Stimulated activated CD4-positive, alpha-beta T cell treated with anti-CD3 and anti-CD28 coated beads, TNF-alpha, amount 100 ng/mL, for 4 hours (primary cell): ENCODE results near the gene MAPKAPK3.

Experiments
- DNase-seq, 3 experiments: peaks; one replicate each; pipeline ENCODE4 v3.0.0-alpha.2; 2020; ENCODE audit warnings: low read depth in 3 of 3

The MAPKAPK3 gene

DNA sequence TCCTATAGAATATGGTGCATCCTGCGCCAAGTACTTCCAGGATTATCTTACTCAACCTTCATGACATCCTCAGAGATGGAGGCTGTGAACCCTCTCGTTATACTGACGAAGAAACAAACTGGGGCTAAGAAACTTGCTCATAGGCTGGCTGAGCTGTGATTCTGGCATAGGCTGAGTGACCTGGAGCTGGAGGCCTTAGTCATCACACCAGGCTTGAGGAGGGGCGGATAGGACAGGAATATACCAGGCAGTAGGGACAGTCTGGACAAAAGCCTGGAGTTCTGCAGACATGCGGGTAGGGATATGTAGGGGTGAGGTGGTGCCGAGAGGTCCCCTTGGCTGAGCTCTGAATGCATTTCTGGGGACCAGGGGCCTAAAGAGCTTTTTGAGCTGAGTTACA, 29.6 kb upstream of the MAPKAPK3 start:
- DNase-seq = no peak

- peak in 1 of 3 experiments; percentile 61 for DNase-seq
Measured at GRCh38 chr3:50587806-50588758, 28.9 kb upstream of the MAPKAPK3 start.

DNA sequence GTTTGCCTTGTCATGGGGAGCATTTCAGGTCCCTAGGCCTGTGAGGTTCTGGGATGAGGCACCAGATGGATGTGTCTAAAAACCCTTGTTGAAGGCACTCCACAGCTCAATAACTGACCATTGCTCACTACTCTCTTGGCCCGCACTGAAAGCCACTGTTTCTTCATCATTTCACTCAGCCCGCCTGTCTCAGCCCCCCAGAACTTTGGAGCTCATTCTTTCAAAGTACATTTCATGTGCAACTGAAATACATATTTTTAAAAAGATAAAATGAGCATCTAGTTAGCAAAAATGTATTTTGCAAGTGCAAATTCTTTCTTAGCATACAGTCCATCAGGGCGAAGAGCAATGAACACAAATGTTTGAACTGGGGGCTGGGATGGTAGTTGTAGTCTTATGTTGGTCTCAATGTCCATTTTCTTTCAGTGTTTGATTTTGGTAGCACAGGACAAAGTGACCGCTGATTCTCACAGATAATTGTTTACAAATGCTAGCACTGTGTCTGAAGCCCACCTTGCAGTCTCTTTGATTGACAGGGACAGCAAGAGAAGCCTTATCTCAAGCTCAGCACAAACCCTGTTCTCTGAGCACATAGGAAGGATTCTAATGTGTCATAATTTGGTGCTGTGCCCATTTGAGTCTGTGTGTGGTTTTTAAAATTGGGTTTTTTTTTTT, 28.1 kb upstream of the MAPKAPK3 start:
- DNase-seq = no peak

DNA sequence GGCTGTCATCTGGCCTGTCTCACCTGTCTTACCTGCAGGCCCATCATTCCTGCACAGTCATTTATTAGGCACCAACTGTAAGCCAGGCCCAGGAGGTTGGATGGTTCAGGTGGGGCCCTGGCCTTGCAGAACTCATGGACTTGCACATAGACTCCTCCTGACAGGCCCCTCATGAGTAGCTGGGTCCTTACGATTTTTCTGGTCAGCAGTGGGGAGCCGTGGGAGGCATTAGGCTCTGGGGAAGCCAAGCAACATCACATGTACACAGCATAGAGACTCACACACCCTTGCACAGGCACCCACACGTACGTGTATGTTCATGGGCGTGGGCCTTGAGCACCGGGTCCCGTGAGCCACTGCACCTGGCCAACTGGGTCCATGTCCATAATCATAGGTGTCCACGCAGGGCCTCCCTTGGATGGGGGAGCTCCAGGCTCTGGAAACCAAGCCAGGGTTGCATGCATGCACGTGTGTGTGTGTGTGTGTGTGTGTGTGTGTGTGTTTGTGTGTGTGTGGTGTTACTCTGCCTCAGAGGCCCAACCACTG, 25.7 kb upstream of the MAPKAPK3 start:
- DNase-seq = no peak

DNA sequence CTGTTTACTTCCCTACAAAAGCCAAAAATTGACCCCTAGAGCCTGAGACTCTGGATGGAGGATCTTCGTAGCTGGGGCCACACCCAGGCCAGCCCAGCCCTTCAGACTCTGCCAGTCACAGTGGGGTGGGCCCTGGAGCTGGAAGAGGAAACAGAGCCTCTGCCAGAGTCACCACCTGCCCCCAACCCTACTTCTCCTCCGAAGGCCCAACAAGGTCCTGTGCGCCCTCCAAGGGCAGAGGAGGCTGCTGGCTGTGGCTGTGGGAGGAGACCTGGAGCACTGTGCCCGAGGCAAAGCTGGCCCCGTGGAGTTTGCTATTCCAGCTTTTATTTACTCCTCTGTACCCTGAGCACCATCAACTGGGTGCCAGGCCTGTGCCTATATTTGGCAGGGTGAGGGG, 24.4 kb upstream of the MAPKAPK3 start:
- no peak for DNase-seq

DNA sequence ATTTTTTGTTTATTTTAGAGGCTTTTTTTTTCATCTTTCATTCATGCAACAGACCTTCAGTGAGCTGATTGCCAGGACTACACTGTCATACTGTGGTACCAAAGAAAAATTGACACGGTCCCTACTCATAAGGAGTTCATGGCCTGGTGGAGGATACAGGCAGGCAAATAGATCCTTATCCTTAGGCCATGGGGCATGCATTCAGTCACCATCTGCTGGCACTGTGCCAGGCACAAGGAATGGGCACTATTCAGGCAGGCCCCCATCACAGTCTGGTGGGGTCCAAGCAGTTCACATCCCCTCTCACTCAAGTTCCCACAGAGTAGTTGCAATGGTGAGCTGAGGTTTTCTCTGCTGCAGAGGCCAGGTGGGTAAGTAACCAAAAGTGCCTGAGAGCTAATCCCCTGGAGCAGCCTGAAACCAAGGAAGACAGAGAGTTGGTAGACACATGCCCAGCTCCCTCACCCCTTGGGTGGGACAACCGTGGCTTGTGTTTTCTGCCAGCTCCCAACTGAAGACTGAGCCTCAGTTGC, 22.6 kb upstream of the MAPKAPK3 start:
- no peak for DNase-seq

- no peak for DNase-seq
Measured at GRCh38 chr3:50599115-50599715, 17.7 kb upstream of the MAPKAPK3 start.

DNA sequence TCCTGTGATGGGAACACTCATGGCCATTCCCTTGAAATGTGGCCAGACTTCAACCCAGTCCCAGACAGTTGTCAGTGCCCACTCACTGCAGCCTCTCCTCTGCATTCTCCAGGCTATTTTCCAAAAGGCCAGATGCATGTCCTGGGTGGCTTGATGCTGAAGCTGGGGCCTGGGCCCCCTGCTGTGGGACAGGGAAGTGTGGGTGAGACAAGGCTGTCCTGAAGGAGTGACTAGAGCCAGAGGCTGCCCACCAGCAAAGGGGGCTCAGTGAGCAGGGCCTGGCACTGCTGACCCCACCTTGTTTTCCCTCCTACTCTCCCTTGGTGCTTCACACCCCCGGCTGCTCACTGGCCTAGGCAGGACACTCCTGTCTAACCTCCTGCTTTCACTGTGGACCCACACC, 17.2 kb upstream of the MAPKAPK3 start:
- no peak for DNase-seq

DNA sequence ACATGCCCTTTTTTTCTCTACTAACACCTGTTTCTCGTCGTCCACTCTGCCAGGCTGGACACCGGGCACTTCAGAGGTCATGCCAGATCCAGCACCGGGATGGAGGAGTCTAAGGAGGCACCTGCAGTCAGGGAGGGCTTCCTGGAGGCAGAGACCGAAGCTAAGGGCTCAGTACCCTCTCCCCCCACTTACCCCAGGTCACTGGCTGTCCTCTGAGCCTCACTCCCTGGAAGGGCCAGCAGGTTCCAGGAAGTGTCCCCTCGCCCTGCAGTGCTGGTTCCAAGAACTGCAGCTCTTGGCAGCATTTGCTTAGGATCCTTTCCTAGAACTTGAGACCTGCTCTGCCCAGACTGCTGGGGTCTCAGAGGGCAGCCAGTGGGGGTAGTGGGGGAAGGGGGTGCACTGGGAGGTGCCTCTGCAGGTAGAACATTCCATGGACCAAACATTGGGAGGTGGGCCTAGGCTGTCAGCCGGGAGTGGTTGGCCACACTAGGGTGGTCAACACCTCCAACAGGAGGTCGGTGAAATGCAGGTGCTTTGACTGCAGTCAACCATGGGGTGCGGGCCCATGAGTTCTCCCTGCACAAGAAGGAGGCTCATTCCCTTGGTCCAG, 16.7 kb upstream of the MAPKAPK3 start:
- no peak for DNase-seq

DNA sequence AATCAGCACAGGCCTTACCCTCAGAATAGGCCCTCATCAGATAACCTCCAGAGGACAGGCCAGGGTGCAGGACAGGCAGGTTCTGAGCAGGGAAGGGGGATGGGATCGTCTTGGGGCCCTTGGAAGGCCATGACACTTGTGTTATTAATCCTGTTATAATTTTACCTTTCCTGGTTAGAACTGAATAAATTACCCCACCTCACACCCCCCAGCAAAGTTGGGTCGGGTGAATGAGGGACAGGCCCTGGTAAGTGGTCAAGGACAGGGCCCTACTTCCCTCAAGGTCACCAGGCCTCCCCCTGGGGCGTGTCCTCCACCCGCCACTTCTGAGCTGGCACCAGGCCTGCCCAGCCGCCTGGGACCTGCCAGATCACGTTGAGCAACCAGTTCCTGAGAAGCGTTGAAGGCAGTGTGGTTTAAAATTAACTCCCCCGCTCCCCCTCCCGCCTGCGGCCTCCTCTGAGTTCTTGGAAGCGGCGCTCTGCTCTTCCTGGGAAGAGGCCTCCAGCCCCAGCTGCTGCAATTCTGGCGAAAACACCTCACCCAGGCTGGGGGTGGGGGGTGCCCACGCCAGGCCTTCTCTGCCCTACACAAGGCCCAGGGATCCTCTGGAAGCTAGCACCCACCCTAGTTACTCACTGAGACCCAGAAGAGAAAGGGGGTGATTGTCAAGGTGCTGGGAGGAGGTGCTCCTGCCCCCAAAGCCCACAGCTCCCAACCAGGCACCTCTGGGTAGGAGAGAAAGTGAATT, 15.9 kb upstream of the MAPKAPK3 start:
- peak; percentile 74 to 94 (median 89) for DNase-seq

- no peak for DNase-seq
Measured at GRCh38 chr3:50602595-50603191, 14.3 kb upstream of the MAPKAPK3 start.

DNA sequence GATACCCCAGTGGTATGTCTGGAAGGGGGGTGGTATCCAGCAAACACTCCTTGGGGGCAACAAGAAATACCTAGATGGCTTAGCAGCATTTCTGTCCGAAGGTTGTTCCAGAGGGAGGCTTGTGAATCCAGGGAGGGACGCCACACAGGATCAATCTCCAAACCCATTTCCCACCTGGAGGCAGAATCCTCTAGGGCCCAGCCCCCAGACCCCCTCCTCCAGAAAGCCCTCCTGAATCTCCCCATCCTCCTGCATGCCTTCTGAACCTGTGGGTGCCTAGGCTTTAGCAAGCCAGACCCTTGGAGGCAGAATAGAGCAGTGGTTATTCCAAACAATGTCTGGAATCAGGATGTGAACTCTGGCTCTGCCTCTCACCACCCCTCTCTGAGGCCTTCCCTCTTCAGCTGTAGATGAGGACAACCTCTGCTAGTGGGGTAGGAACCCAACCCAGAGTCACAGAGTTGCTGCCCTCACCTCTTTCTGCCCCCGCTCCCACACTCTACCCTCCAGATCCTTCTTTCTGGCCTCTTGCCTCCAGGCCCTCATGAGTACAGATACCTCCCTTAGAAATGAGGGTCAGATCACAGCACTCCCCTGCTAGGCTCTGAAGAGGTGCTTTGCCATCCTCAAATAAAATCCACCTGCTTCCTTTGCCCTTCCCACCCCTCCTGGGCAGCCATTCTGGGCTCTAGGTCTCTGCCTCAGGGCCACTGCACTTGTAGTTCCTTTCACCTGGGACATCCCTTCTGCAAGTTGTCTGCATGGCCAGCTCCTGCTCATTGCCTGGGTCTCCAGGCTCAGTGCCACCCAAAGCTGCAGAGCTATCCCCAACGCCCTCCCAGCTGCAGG, 13.5 kb upstream of the MAPKAPK3 start:
- no peak for DNase-seq

GRCh38 chr3:50604110-50604621, 12.8 kb upstream of the MAPKAPK3 start:
- DNase-seq = no peak

DNA sequence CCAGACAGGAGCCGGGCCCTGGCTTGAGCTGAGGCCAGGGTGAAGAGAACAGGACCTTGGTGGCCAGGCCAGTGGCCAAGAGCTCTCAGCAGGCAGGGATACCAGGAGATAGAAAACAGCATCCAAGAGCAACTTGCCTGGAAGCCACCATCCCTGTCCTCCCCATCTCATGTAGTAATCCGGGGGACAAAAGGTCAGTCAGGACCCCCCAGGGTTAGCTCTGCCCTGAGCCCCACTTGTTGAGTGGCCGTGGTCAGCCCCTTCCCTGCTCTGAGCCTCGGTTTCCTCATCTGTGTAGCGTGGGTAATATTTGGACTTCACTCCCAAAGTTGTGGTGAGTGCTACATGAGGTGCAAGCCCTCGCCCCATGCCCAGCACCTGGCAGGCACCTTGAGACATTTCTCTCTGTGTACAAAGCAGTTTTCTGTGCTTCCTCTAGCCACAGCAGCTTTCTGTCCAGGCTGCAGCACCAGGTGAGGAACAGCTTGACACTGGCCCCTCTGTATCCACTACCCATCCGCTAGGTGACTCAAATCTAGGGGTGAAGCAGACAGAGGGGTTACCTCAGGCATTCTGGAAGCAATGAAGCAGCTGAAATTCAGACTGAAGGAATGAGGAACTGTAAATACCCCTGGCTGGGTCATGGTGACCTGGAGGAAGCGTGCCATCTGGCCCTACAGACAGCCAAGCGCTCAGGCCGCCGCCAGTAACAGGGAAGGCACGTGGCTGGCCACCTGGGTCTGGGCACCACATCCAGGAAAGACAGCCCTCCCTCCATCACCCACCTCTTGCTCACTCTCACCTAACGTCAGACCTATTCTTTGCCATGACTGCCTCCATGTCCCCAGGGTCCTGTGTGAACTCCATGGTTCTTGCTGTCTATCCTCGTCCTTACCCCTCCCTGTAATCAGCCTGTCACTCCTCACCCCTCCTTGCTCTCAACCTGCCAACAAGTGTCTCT, 12.0 kb upstream of the MAPKAPK3 start:
- DNase-seq = no peak

- DNase-seq = no peak
Measured at GRCh38 chr3:50605901-50606326, 11.0 kb upstream of the MAPKAPK3 start.

GRCh38 chr3:50606596-50606995, 10.4 kb upstream of the MAPKAPK3 start:
- DNase-seq = no peak

DNA sequence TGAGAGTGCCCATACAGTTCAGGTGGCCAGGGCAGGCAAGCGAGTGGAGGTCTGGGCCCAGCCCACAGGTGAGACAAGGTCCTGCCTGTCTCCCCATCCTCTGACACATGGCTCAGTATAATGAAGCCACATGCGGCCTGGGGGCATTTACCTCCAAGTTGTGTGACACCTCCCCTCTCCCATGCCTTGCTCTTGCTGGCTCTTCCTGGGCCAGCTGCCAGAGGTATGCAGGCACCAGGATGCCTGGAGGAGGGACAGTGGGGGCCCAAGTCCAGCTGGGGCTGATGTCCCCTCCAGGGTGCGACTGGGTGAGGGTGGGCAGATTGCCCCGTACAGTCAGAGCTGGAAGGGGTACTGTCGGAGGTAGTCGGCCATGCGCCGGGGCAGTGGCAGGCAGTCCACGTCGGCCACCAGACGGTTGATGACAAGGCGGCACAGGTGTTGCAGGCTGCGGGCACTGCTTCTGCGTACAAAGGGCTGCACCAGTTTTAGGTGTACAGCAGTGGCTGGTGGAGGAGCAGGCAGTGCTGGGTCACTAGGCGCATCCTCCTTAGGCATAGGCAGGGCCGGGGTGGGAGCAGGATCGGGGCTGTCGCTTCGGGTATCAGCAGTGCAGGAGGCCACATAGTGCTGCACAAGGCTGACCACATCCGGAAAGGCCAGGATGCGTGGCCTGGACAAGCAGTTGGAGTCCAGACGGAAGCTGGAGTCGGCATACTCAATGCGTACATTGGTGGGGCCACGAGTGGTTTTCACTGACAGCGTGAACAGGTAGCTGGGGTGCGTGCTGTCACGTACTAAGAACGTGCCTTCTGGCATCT, 9.5 kb upstream of the MAPKAPK3 start:
- DNase-seq = no peak
